Caco-2 (cell line): ENCODE results near the gene ASIC4. TPM values are rescaled to one million over a fixed set of nuclear protein-coding genes. Genes with fewer than 3 reads are reported as not detected.

Experiments
- BruUV-seq: library from RNA; stranded (reverse); fragments of 400-500 nt; replicated peaks from 2 replicates; lab custom pipeline; 2021; lab: Mats Ljungman, UMichigan
- CTCF ChIA-PET: fragments of 300-600 bp; sonication (Branson Sonifier 250); formaldehyde crosslinking; loops from one replicate; lab custom pipeline; 2022; ENCODE audit warnings: antibody characterized with exemption; lab: Charles Lee
- POLR2A ChIA-PET: fragments of 300-600 bp; sonication (Branson Sonifier 250); formaldehyde crosslinking; loops from one replicate; lab custom pipeline; 2022; ENCODE audit warnings: antibody characterized with exemption; lab: Charles Lee
- DNase-seq, 2 experiments: peaks; one replicate each; pipeline versions ENCODE4 v3.0.0 to v3.0.0-alpha.2; 2020 to 2022
- H3K27me3 ChIP-seq: replicated peaks from 2 replicates; pipeline ENCODE4 v1.6.0; 2011; ENCODE audit warnings: low read length; ENCODE audit not compliant: control insufficient read depth, insufficient read depth
- H3K36me3 ChIP-seq: 2 replicates; pipeline ENCODE4 v1.5.1; 2011; ENCODE audit warnings: low read length; ENCODE audit not compliant: control insufficient read depth, insufficient read depth
- H3K4me1 ChIP-seq: fragments of 250-450 bp; sonication (Bioruptor Pico); 2 replicates; pipeline ENCODE4 v1.5.1; 2020; ENCODE audit warnings: mild to moderate bottlenecking
- H3K4me3 ChIP-seq: 2 replicates; pipeline ENCODE4 v1.5.1; 2011; ENCODE audit warnings: low read depth, mild to moderate bottlenecking, control low read depth, low read length
- H3K9me3 ChIP-seq: fragments of 250-450 bp; sonication (Bioruptor Pico); 2 replicates; pipeline ENCODE4 v1.5.1; 2020; ENCODE audit warnings: mild to moderate bottlenecking, moderate library complexity
- H3K27ac Mint-ChIP-seq: one replicate; pipeline ENCODE4 v1.8.0; 2022; ENCODE audit warnings: mixed read lengths; ENCODE audit not compliant: unreplicated experiment
- H3K27me3 Mint-ChIP-seq: one replicate; pipeline ENCODE4 v1.8.0; 2022; ENCODE audit warnings: mixed read lengths; ENCODE audit not compliant: insufficient read depth, unreplicated experiment
- H3K36me3 Mint-ChIP-seq: one replicate; pipeline ENCODE4 v1.8.0; 2022; ENCODE audit warnings: mild to moderate bottlenecking, mixed read lengths; ENCODE audit not compliant: insufficient read depth, unreplicated experiment
- H3K4me1 Mint-ChIP-seq: one replicate; pipeline ENCODE4 v1.8.0; 2022; ENCODE audit warnings: low read depth, mixed read lengths; ENCODE audit not compliant: unreplicated experiment
- H3K4me3 Mint-ChIP-seq: one replicate; pipeline ENCODE4 v1.8.0; 2022; ENCODE audit warnings: mild to moderate bottlenecking, moderate library complexity, mixed read lengths; ENCODE audit not compliant: unreplicated experiment
- H3K9me3 Mint-ChIP-seq: one replicate; pipeline ENCODE4 v1.8.0; 2022; ENCODE audit warnings: mixed read lengths; ENCODE audit not compliant: unreplicated experiment
- intact Hi-C: fragments of 100-400 bp; cut with micrococcal nuclease; formaldehyde crosslinking; loops from one replicate; pipeline ENCODE4 v1.10.0; 2022; ENCODE audit not compliant: unreplicated experiment
- total RNA-seq: library from RNA; stranded (reverse); gene quantifications from 2 replicates; pipeline ENCODE4 v1.2.3, GENCODE V29; 2022
- TF ChIP-seq, protein P1 (sequence below), 2 experiments: fragments of 200-600 bp in 1 of 2; IDR thresholded peaks; 1 replicate in 1 of 2; 2 replicates in 1 of 2; pipeline versions ENCODE4 v1.5.1 to v1.8.0; 2011 to 2022; ENCODE audit warnings: antibody characterized with exemption in 1 of 2, control low read depth in 1 of 2, inconsistent platforms in 1 of 2, low read depth in 1 of 2, low read length in 1 of 2, mild to moderate bottlenecking in 1 of 2, moderate library complexity in 1 of 2; ENCODE audit not compliant: insufficient read depth in 1 of 2, severe bottlenecking in 1 of 2, unreplicated experiment in 1 of 2

The ASIC4 gene
- total RNA-seq, 1 experiment from 2014 or later, result 0.16 TPM

DNA sequence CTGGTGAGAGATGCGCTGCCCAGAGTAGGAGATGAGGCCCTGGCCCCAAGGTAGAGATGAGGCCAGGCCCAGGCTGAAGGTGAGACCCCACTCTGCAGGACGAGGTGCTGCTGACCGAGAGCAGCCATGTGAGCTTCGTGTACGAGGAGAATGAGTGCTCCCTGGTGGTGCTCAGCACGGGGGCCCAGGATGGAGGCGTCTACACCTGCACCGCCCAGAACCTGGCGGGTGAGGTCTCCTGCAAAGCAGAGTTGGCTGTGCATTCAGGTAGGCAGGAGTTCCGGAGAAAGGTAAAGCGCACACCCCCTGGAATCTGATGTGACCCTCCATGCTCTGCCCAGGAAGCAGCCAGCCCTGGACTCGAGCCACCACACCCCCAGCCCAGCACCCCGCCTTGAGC, 37.1 kb upstream of the ASIC4 start:
- POLR2A ChIA-PET, result interaction anchor here (0.6 kb wide), 1 partner anchor 56 kb away, joined by 4 read pairs; no protein-coding TSS in a partner anchor
- Mint-ChIP-seq H3K36me3 (no peaks in the 10 kb centered on the region), H3K27ac (no peak overlapping the region), H3K9me3 (no peaks in the 10 kb centered on the region), H3K4me3 (no peak overlapping the region), H3K27me3 (no peaks in the 10 kb centered on the region), H3K4me1 (no peaks in the 10 kb centered on the region)
- H3K27me3 ChIP-seq, result no peaks in the 10 kb centered on the region
- H3K4me3 ChIP-seq, result no peak overlapping the region
- H3K9me3 ChIP-seq, result no peaks in the 10 kb centered on the region
- no peaks in the 10 kb centered on the region for H3K36me3 ChIP-seq
- TF ChIP-seq, protein P1, sequence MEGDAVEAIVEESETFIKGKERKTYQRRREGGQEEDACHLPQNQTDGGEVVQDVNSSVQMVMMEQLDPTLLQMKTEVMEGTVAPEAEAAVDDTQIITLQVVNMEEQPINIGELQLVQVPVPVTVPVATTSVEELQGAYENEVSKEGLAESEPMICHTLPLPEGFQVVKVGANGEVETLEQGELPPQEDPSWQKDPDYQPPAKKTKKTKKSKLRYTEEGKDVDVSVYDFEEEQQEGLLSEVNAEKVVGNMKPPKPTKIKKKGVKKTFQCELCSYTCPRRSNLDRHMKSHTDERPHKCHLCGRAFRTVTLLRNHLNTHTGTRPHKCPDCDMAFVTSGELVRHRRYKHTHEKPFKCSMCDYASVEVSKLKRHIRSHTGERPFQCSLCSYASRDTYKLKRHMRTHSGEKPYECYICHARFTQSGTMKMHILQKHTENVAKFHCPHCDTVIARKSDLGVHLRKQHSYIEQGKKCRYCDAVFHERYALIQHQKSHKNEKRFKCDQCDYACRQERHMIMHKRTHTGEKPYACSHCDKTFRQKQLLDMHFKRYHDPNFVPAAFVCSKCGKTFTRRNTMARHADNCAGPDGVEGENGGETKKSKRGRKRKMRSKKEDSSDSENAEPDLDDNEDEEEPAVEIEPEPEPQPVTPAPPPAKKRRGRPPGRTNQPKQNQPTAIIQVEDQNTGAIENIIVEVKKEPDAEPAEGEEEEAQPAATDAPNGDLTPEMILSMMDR (IDR thresholded peaks at IDR 0.05; ENCODE audit: insufficient read depth in 1 of 2, low read depth in 1 of 2, low read length in 1 of 2, severe bottlenecking in 1 of 2, unreplicated experiment in 1 of 2), result no peak
- BruUV-seq, result no TSS peak
- CTCF ChIA-PET, result interaction anchor here (1.7 to 3.5 kb wide), 3 partner anchors 33 to 53 kb away, joined by 7 to 22 read pairs (median 8); no protein-coding TSS in a partner anchor
- no peaks in the 10 kb centered on the region for H3K4me1 ChIP-seq
- intact Hi-C loops, result no loop called here
- DNase-seq, result no peak

- Mint-ChIP-seq H3K4me1 (no peaks in the 10 kb centered on the region), H3K36me3 (no peaks in the 10 kb centered on the region), H3K4me3 (no peak overlapping the region), H3K9me3 (no peaks in the 10 kb centered on the region), H3K27ac (no peak overlapping the region), H3K27me3 (no peaks in the 10 kb centered on the region)
- H3K9me3 ChIP-seq, result no peaks in the 10 kb centered on the region
- H3K4me3 ChIP-seq, result no peak overlapping the region
- H3K4me1 ChIP-seq, result no peaks in the 10 kb centered on the region
- TF ChIP-seq, protein P1 (IDR thresholded peaks at IDR 0.05; ENCODE audit: insufficient read depth in 1 of 2, low read depth in 1 of 2, low read length in 1 of 2, severe bottlenecking in 1 of 2, unreplicated experiment in 1 of 2), result no peak
- ChIA-PET POLR2A (interaction anchor here (0.6 kb wide), 1 partner anchor 56 kb away, joined by 4 read pairs; no protein-coding TSS in a partner anchor), CTCF (interaction anchor here (0.5 to 3.5 kb wide), 4 partner anchors 17 to 878 kb away, joined by 3 to 22 read pairs (median 6); no protein-coding TSS in a partner anchor)
- intact Hi-C loops, result no loop called here
- DNase-seq, result no peak
- H3K27me3 ChIP-seq, result no peaks in the 10 kb centered on the region
- H3K36me3 ChIP-seq, result no peaks in the 10 kb centered on the region
- BruUV-seq, result no TSS peak
Measured at GRCh38 chr2:219477815-219478214, 36.5 kb upstream of the ASIC4 start.

DNA sequence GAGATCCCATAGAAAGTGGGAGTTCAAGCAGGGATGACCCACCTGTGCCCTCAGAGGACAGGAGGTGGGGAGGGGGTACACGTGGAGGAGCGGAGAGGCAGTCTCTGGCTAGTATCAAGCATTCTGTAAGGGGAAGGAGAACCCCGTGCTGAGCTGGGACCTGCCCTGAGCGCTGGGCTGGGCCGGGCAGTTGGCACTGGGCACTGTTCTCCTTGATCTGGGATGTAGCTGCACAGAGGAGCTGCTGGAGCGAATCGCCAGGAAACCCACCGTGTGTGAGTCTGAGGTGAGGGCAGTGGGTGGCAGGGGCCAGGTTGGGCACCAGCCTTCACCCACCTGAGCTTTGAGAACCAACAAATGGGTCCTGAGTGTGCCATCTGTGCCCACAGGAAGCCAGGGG, 35.4 kb upstream of the ASIC4 start:
- intact Hi-C loops, result no loop called here
- Histone ChIP-seq H3K36me3 (no peaks in the 10 kb centered on the region), H3K9me3 (no peaks in the 10 kb centered on the region), H3K4me1 (no peaks in the 10 kb centered on the region), H3K4me3 (no peak overlapping the region), H3K27me3 (no peaks in the 10 kb centered on the region)
- Mint-ChIP-seq H3K27ac (no peak overlapping the region), H3K36me3 (no peaks in the 10 kb centered on the region), H3K9me3 (no peaks in the 10 kb centered on the region), H3K4me3 (no peak overlapping the region), H3K4me1 (no peaks in the 10 kb centered on the region), H3K27me3 (no peaks in the 10 kb centered on the region)
- ChIA-PET POLR2A (no interaction called here), CTCF (interaction anchor here (0.5 kb wide), 1 partner anchor 19 kb away, joined by 3 read pairs; no protein-coding TSS in a partner anchor)
- TF ChIP-seq, protein P1 (IDR thresholded peaks at IDR 0.05; ENCODE audit: insufficient read depth in 1 of 2, low read depth in 1 of 2, low read length in 1 of 2, severe bottlenecking in 1 of 2, unreplicated experiment in 1 of 2), result no peak
- DNase-seq, result no peak
- no TSS peak for BruUV-seq
